OCI-LY3 (cell line): ENCODE data around the gene MAPK9.

Source experiments
- H2AFZ ChIP-seq: fragments of 200-600, 300-600 bp; shearing (Covaris generic); 2 replicates; pipeline ENCODE4 v1.6.0; 2014; ENCODE audit warnings: antibody characterized with exemption, low read depth, low read length
- H3K27ac ChIP-seq: fragments of 200-600, 300-600 bp; sonication (generic); 2 replicates; pipeline ENCODE4 v1.5.1; 2014; ENCODE audit warnings: mild to moderate bottlenecking, low read length, moderate library complexity, mixed read lengths
- H3K27me3 ChIP-seq: fragments of 200-600, 300-600 bp; sonication (generic); 2 replicates; pipeline ENCODE4 v1.6.1; 2014; ENCODE audit warnings: low read depth, low read length, mixed read lengths
- H3K36me3 ChIP-seq: fragments of 200-600, 300-600 bp; sonication (generic); replicated peaks from 2 replicates; pipeline ENCODE3; 2014; ENCODE audit warnings: low read depth, low read length, mixed read lengths
- H3K4me1 ChIP-seq: fragments of 300-600, 200-600 bp; sonication (generic); 2 replicates; pipeline ENCODE4 v1.6.1; 2014; ENCODE audit warnings: low read length, mixed read lengths
- H3K4me2 ChIP-seq: fragments of 200-600, 300-600 bp; sonication (generic); 2 replicates; pipeline ENCODE4 v1.6.1; 2014; ENCODE audit warnings: low read length, mixed read lengths
- H3K4me3 ChIP-seq: fragments of 300-600, 200-600 bp; sonication (generic); 2 replicates; pipeline ENCODE4 v1.5.1; 2014; ENCODE audit warnings: antibody characterized with exemption, mild to moderate bottlenecking, low read length, moderate library complexity
- H3K79me2 ChIP-seq: fragments of 300-600, 200-600 bp; shearing (Covaris generic); 2 replicates; pipeline ENCODE4 v1.6.1; 2014; ENCODE audit warnings: mild to moderate bottlenecking, low read length, mixed read lengths
- H3K9ac ChIP-seq: fragments of 300-600, 200-600 bp; shearing (Covaris generic); 2 replicates; pipeline ENCODE4 v1.6.0; 2014; ENCODE audit warnings: mild to moderate bottlenecking, low read length, moderate library complexity
- H3K9me3 ChIP-seq: fragments of 200-600, 300-600 bp; shearing (Covaris generic); 2 replicates; pipeline ENCODE4 v1.6.1; 2014; ENCODE audit warnings: low read length, mixed read lengths; ENCODE audit not compliant: insufficient read depth
- H4K20me1 ChIP-seq: fragments of 200-600, 300-600 bp; sonication (generic); 2 replicates; pipeline ENCODE4 v1.6.1; 2016; ENCODE audit warnings: low read length, mixed read lengths; ENCODE audit not compliant: insufficient read depth
- EZH2phosphoT487 ChIP-seq: fragments of 200-600 bp; shearing (Covaris generic); IDR thresholded peaks from 2 replicates; pipeline ENCODE4 v1.6.1; 2018; ENCODE audit warnings: antibody characterized with exemption, mixed run types, low read depth
- TF ChIP-seq, protein P1 (sequence below): fragments of 200-600, 300-600 bp; sonication (generic); IDR thresholded peaks from 2 replicates; pipeline ENCODE4 v1.5.1; 2014; ENCODE audit warnings: antibody characterized with exemption, low read length, low read depth

The MAPK9 gene

DNA sequence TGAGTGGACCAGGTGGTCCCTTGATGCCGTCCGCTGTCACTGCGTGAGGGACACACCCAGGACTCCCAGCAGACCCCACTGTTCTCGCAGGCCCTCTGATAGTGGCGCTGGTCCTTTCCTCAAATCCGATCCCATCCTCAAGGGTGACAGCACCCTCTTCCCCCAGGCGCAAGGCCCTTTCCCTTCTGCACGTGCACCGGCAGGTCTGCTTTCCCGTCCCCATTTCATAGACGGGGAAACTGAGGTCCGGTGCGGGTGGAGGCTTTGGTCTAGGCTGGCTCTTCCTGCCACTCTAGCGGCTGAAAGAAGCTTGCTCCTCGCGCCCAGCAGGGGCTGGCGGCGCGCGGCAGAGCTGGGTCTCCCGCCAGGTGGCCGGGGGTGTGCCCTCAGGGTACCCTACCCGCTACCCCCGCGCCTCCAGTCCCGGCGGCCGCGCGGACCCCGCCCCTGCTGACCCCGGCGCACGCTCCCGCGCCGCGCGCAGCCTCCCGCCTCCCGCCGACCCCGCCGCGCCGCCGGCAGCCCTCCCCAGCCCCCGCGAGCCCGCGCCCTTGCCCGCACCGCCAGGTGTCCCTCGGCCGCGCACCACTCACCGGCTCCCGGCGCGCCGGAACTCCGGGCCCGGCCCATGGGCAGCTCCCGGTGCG is 83.3 kb downstream of the MAPK9 start:
- Histone ChIP-seq H3K9me3 (no peaks in the 10 kb centered on the region), H3K27ac (no peak overlapping the region), H3K9ac (no peak overlapping the region), H3K27me3 (no peaks in the 10 kb centered on the region), H3K79me2 (no peaks in the 10 kb centered on the region), H3K4me1 (no peaks in the 10 kb centered on the region), H3K4me3 (no peak overlapping the region), H2AFZ (no peak overlapping the region), H4K20me1 (no peaks in the 10 kb centered on the region), H3K36me3 (no peaks in the 10 kb centered on the region), H3K4me2 (no peak overlapping the region)
- TF ChIP-seq, protein P1, sequence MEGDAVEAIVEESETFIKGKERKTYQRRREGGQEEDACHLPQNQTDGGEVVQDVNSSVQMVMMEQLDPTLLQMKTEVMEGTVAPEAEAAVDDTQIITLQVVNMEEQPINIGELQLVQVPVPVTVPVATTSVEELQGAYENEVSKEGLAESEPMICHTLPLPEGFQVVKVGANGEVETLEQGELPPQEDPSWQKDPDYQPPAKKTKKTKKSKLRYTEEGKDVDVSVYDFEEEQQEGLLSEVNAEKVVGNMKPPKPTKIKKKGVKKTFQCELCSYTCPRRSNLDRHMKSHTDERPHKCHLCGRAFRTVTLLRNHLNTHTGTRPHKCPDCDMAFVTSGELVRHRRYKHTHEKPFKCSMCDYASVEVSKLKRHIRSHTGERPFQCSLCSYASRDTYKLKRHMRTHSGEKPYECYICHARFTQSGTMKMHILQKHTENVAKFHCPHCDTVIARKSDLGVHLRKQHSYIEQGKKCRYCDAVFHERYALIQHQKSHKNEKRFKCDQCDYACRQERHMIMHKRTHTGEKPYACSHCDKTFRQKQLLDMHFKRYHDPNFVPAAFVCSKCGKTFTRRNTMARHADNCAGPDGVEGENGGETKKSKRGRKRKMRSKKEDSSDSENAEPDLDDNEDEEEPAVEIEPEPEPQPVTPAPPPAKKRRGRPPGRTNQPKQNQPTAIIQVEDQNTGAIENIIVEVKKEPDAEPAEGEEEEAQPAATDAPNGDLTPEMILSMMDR: no peak

- Histone ChIP-seq H3K9me3 (no peaks in the 10 kb centered on the region), H3K36me3 (no peaks in the 10 kb centered on the region), H3K4me2 (no peak overlapping the region), H3K4me3 (no peak overlapping the region), H4K20me1 (no peaks in the 10 kb centered on the region), H3K79me2 (no peaks in the 10 kb centered on the region), H3K9ac (no peak overlapping the region), H3K4me1 (no peaks in the 10 kb centered on the region), H3K27me3 (no peaks in the 10 kb centered on the region), H3K27ac (no peak overlapping the region), H2AFZ (no peak overlapping the region)
- TF ChIP-seq, protein P1: no peak
- no peak for TF ChIP-seq EZH2phosphoT487
Observed at GRCh38 chr5:180208038-180208434, 83.8 kb downstream of the MAPK9 start.

GRCh38 chr5:180207593-180207992 is 84.3 kb downstream of the MAPK9 start:
- Histone ChIP-seq H3K9ac (no peak overlapping the region), H4K20me1 (no peaks in the 10 kb centered on the region), H3K36me3 (no peaks in the 10 kb centered on the region), H3K79me2 (no peaks in the 10 kb centered on the region), H2AFZ (no peak overlapping the region), H3K4me3 (no peak overlapping the region), H3K27ac (no peak overlapping the region), H3K4me1 (no peaks in the 10 kb centered on the region), H3K4me2 (no peak overlapping the region), H3K27me3 (no peaks in the 10 kb centered on the region), H3K9me3 (no peaks in the 10 kb centered on the region)
- TF ChIP-seq, protein P1: no peak
- TF ChIP-seq EZH2phosphoT487: no peak

- H3K36me3 ChIP-seq: no peaks in the 10 kb centered on the region
- TF ChIP-seq EZH2phosphoT487: no peak
- TF ChIP-seq, protein P1: no peak
- no peak overlapping the region for H3K4me2 ChIP-seq
- no peak overlapping the region for H3K27ac ChIP-seq
- no peaks in the 10 kb centered on the region for H3K4me1 ChIP-seq
- no peak overlapping the region for H2AFZ ChIP-seq
- no peak overlapping the region for H3K4me3 ChIP-seq
- no peaks in the 10 kb centered on the region for H3K27me3 ChIP-seq
- H3K9ac ChIP-seq: no peak overlapping the region
- H3K79me2 ChIP-seq: no peaks in the 10 kb centered on the region
- no peaks in the 10 kb centered on the region for H3K9me3 ChIP-seq
- no peaks in the 10 kb centered on the region for H4K20me1 ChIP-seq
Observed at GRCh38 chr5:180206993-180207392, 84.9 kb downstream of the MAPK9 start.
